Mucosa of rectum (tissue), 2 donors: ENCODE measurements around the gene LGALS3.
A peak's percentile ranks its signal among the peaks of the same experiment; 100 is the strongest.

Experiments
- H3K27ac ChIP-seq, 2 donors: one replicate each; pipeline ENCODE4 v1.7.0; 2013; ENCODE audit warnings: inconsistent platforms in 2 of 2, low read depth in 2 of 2, low read length in 2 of 2
- H3K27me3 ChIP-seq, 2 donors: one replicate each; pipeline ENCODE4 v1.7.0; 2013; ENCODE audit warnings: low read length in 2 of 2; ENCODE audit not compliant: control insufficient read depth in 2 of 2, insufficient read depth in 2 of 2
- H3K36me3 ChIP-seq, 2 donors: one replicate each; pipeline ENCODE4 v1.7.0; 2013; ENCODE audit warnings: low read length in 2 of 2; ENCODE audit not compliant: control insufficient read depth in 2 of 2, insufficient read depth in 2 of 2
- H3K4me1 ChIP-seq, 2 donors: one replicate each; pipeline ENCODE4 v1.7.0; 2013; ENCODE audit warnings: low read length in 2 of 2, mild to moderate bottlenecking in 1 of 2; ENCODE audit not compliant: control insufficient read depth in 2 of 2, insufficient read depth in 2 of 2
- H3K4me3 ChIP-seq, 2 donors: one replicate each; pipeline ENCODE4 v1.7.0; 2013; ENCODE audit warnings: low read length in 2 of 2
- H3K9ac ChIP-seq, 2 donors: one replicate each; pipeline ENCODE4 v1.7.0; 2013; ENCODE audit warnings: low read length in 2 of 2, low read depth in 1 of 2, mild to moderate bottlenecking in 1 of 2
- H3K9me3 ChIP-seq, 2 donors: one replicate each; pipeline ENCODE4 v1.7.0; 2013; ENCODE audit warnings: low read length in 2 of 2; ENCODE audit not compliant: control insufficient read depth in 2 of 2
- donor health status: healthy.
- donor health status: Normal muscosa, but diverticular disease.

The LGALS3 gene

GRCh38 chr14:55123101-55123500 is 6.0 kb upstream of the LGALS3 start:
- H3K36me3 ChIP-seq, result no peaks in the 10 kb centered on the region
- peak overlapping the region; percentile 57 to 77 for H3K9ac ChIP-seq
- H3K4me1 ChIP-seq, result peaks cover 52 to 81% of the 10 kb centered on the region in 2 donors
- H3K4me3 ChIP-seq, result peak overlapping the region; percentile 8 to 38
- H3K27me3 ChIP-seq, result no peaks in the 10 kb centered on the region
- H3K9me3 ChIP-seq, result no peaks in the 10 kb centered on the region
- peak overlapping the region; percentile 96 to 99 for H3K27ac ChIP-seq

DNA sequence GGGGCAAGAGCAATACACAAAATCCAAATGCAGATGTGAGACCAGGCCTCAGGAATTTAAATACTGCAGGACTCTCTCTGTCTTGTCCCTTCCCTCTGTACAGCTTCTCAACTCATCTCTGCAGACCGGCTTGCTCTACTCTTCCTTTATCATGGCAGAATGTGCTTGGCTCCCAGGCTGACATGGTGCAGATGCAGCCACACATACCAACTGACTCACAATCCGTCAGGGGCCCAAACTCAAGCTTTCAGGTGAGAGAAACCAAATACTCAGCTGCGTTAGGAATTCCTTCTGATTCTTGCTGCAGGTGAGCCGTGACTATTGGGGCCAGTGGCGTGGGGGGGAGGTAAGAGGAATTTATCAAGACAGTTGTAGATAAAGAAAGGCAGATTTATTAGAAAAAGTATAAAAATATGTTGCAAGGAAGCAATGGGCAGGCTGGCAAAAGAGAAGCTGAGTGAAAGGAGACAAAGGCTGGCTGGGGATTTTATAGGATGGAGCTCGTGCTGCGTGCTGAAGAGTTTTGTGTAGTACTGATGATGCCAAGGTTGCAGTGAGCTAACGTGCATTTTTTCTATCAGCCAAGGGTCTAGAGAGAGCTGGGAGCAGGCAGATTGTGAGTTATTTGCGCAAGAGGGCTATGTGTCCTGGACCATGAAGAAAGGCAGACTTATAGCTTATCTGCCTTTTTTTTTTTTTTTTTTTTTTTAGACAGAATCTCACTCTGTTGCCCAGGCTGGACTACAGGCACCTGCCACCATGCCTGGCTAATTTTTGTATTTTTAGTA is 5.0 kb upstream of the LGALS3 start:
- Histone ChIP-seq H3K9ac (no peak overlapping the region), H3K4me1 (peaks cover 52 to 78% of the 10 kb centered on the region in 2 donors), H3K4me3 (no peak overlapping the region), H3K27me3 (no peaks in the 10 kb centered on the region), H3K36me3 (no peaks in the 10 kb centered on the region), H3K9me3 (no peaks in the 10 kb centered on the region), H3K27ac (peak overlapping the region; percentile 96 to 99)

GRCh38 chr14:55124774-55125386 is 4.2 kb upstream of the LGALS3 start:
- peaks cover 52 to 71% of the 10 kb centered on the region in 2 donors for H3K4me1 ChIP-seq
- peak overlapping the region; percentile 38 to 74 for H3K9ac ChIP-seq
- H3K9me3 ChIP-seq, result no peaks in the 10 kb centered on the region
- no peaks in the 10 kb centered on the region for H3K27me3 ChIP-seq
- H3K27ac ChIP-seq, result peak overlapping the region; percentile 96 to 99
- H3K4me3 ChIP-seq, result peak overlapping the region; percentile 6 to 13
- H3K36me3 ChIP-seq, result no peaks in the 10 kb centered on the region

DNA sequence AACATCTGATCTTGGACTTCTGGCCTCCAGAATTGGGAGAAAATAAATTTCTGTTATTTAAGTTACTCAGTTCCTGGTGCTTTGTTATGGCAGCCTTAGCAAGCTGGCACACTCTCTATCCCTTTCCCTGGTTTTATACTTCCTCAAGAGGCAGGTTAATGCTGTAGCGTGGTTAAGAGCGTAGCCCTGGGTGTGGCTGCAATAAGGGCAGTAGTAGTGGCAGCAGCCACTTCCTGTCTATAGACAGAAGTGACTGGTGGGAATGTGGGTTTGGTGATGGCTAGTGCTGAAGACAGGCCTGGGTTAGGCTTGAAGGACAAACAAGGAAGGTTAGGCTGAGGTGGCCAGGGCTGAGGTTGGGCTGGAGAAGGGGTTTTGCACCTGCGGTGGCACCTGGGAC is 3.6 kb upstream of the LGALS3 start:
- Histone ChIP-seq H3K27me3 (no peaks in the 10 kb centered on the region), H3K9ac (peak overlapping the region; percentile 38 to 74), H3K4me1 (peaks cover 47 to 66% of the 10 kb centered on the region in 2 donors), H3K36me3 (no peaks in the 10 kb centered on the region), H3K27ac (peak overlapping the region; percentile 96 to 99), H3K4me3 (peak overlapping the region; percentile 14 to 37), H3K9me3 (no peaks in the 10 kb centered on the region)

- Histone ChIP-seq H3K9me3 (no peaks in the 10 kb centered on the region), H3K36me3 (peaks cover under 1 to 1% of the 10 kb centered on the region in 2 donors), H3K4me1 (peaks cover 41 to 61% of the 10 kb centered on the region in 2 donors), H3K27me3 (no peaks in the 10 kb centered on the region), H3K4me3 (peak overlapping the region in 1 of 2 donors; percentile 51), H3K9ac (peak overlapping the region; percentile 15 to 65), H3K27ac (peak overlapping the region; percentile 96 to 99)
Measured at GRCh38 chr14:55126034-55126433, 3.0 kb upstream of the LGALS3 start.

DNA sequence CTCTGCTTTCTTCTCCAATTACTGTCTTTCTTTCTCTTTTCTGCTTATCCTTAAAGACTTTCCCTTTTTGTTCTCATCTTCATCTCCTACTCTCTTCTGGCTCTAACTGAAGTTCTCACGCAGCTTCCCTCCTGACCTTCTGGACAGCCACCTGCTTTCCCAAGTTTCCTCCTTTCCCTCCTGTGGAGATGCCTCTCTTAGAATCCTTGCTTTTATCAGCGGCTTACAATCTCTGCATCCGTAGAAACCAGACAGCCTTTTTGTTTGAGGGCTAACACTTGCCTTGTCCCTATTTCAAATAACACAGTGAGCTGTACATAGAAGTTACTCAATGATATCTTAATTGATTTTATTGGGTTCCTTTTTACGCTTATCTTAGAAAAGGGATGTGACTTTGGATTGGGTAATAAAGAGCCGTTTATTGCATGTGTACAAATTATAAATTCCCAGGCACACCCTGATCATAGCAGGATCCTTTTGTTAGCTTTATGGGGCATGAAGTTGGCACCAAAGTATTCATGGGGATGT is 2.1 kb upstream of the LGALS3 start:
- H3K36me3 ChIP-seq, result peaks cover 6 to 8% of the 10 kb centered on the region in 2 donors
- peak overlapping the region; percentile 96 to 99 for H3K27ac ChIP-seq
- no peaks in the 10 kb centered on the region for H3K9me3 ChIP-seq
- H3K9ac ChIP-seq, result peak overlapping the region; percentile 50 to 65
- peaks cover 39 to 61% of the 10 kb centered on the region in 2 donors for H3K4me1 ChIP-seq
- no peaks in the 10 kb centered on the region for H3K27me3 ChIP-seq
- peak overlapping the region; percentile 38 to 51 for H3K4me3 ChIP-seq

GRCh38 chr14:55127460-55127951 is 1.5 kb upstream of the LGALS3 start:
- Histone ChIP-seq H3K9ac (peak overlapping the region in 1 of 2 donors; percentile 42), H3K4me1 (peaks cover 38 to 57% of the 10 kb centered on the region in 2 donors), H3K27ac (peak overlapping the region; percentile 96 to 99), H3K9me3 (no peaks in the 10 kb centered on the region), H3K27me3 (no peaks in the 10 kb centered on the region), H3K4me3 (peak overlapping the region; percentile 5 to 38), H3K36me3 (peaks cover 6 to 10% of the 10 kb centered on the region in 2 donors)

DNA sequence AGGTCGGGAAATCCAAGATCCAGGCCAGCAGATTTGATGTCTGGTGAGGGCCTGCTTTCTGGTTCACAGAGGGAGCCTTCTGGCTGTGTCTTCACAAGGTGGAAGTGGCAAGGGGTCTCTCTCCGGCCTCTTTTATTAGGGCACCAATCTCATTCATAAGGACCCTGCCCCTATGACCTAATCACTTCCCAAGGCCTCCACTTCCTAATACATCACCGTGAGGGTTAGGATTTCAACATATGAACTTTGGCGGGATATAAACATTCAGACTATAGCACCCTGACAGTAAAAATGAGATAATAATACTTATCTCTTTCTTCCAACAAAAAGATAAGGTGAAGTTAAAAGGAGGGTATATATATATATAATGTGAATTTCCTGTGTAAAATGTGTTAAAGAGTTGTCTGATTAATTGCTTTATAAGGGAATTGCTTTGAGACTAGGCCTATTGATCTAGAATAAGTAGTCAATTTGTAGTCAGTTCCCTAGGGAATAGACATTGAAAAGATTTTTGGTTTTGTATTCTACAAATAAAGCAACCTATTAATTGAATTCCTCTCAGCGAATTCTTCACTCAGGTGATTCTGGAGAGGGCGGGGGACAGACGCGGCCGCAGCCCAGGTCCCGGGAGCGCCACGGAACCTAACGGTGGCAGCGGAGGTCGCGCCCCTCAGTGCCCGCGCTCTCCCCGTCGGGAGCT is 516 bp upstream of the LGALS3 start:
- Histone ChIP-seq H3K4me3 (peak overlapping the region; percentile 69 to 91), H3K9ac (peak overlapping the region; percentile 66 to 96), H3K36me3 (peaks cover 12 to 15% of the 10 kb centered on the region in 2 donors), H3K4me1 (peaks cover 38 to 52% of the 10 kb centered on the region in 2 donors), H3K9me3 (no peaks in the 10 kb centered on the region), H3K27ac (peak overlapping the region; percentile 96 to 99), H3K27me3 (no peaks in the 10 kb centered on the region)

DNA sequence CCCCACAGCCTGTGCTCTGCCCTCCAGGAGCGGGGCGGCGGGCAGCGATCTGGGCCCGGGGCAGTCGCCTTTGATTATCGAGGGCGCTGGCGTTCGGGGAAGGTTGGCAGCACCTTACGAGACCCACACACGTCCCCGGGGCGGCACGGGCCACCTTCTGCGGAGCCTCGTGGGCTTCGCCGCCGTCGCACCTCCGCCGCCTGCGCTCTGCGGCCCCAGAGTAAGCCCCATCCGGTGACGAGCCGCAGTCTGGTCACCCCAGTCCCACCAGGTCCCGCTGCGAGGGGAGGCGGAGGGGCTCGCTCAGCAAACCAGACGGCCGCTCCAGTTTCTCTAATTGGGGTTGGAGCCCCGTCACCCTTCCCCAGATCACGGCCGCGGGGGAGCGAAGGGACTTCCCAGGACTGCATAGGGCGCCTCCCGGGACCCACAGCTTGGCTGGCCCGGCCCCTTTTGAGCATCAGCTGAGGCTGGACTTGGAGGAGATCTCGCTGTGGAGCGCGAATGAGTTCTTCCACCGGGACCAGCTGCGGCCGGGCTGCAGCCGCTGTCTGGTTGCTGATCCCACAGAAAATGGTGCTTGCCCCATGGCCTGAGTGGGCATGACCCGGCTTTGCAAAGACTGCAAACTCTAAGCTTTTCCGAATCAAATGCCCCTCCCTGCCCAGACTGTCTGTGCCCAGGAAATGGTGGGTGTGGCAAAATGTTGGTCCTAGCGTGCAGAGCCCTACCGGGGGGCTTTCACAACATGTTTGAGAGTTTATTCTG is 560 bp downstream of the LGALS3 start:
- Histone ChIP-seq H3K4me3 (peak overlapping the region; percentile 81 to 91), H3K4me1 (peaks cover 37 to 47% of the 10 kb centered on the region in 2 donors), H3K36me3 (peaks cover 22% of the 10 kb centered on the region in 2 donors), H3K9me3 (no peaks in the 10 kb centered on the region), H3K9ac (peak overlapping the region; percentile 96), H3K27me3 (no peaks in the 10 kb centered on the region), H3K27ac (peak overlapping the region; percentile 96 to 99)
